A673 (cell line): ENCODE data around the gene EPB41L4A. TPM values are rescaled to one million over a fixed set of nuclear protein-coding genes. Genes with fewer than 3 reads are reported as not detected.

Experiments used
- BruUV-seq: library from RNA; stranded (reverse); fragments of 400-500 nt; replicated peaks from 2 replicates; lab custom pipeline; 2021; lab: Mats Ljungman, UMichigan
- CTCF ChIA-PET: fragments of 300-600 bp; sonication (Branson Sonifier 250); formaldehyde crosslinking; loops from one replicate; lab custom pipeline; 2022; ENCODE audit warnings: antibody characterized with exemption; lab: Charles Lee
- POLR2A ChIA-PET: fragments of 300-600 bp; sonication (Branson Sonifier 250); formaldehyde crosslinking; loops from one replicate; lab custom pipeline; 2022; ENCODE audit warnings: antibody characterized with exemption; ENCODE audit not compliant: low non-redundant PET; lab: Charles Lee
- DNase-seq: peaks from one replicate; pipeline ENCODE4 v3.0.0-alpha.2; 2015; ENCODE audit warnings: low spot score
- H3K27ac ChIP-seq: fragments of 200-600 bp; sonication (generic); 2 replicates; pipeline ENCODE4 v1.5.1; 2016; ENCODE audit warnings: mixed run types, low read depth, mild to moderate bottlenecking, mixed read lengths, antibody characterized with exemption, low read length; ENCODE audit not compliant: poor library complexity, severe bottlenecking
- H3K27me3 ChIP-seq: fragments of 200-600 bp; sonication (generic); replicated peaks from 2 replicates; pipeline ENCODE4 v1.6.1; 2017; ENCODE audit warnings: mixed run types, low read depth, mild to moderate bottlenecking, mixed read lengths, antibody characterized with exemption, low read length; ENCODE audit not compliant: insufficient read depth, poor library complexity
- H3K36me3 ChIP-seq: fragments of 200-600 bp; sonication (generic); 2 replicates; pipeline ENCODE4 v1.6.1; 2016; ENCODE audit warnings: mixed run types, mild to moderate bottlenecking, mixed read lengths, antibody characterized with exemption, low read length; ENCODE audit not compliant: insufficient read depth, poor library complexity, severe bottlenecking
- H3K4me1 ChIP-seq: fragments of 200-600 bp; sonication (generic); 2 replicates; pipeline ENCODE4 v1.6.1; 2017; ENCODE audit warnings: mixed run types, mild to moderate bottlenecking, mixed read lengths, antibody characterized with exemption, low read length; ENCODE audit not compliant: insufficient read depth, poor library complexity, severe bottlenecking
- H3K4me3 ChIP-seq: fragments of 200-600 bp; sonication (generic); 2 replicates; pipeline ENCODE4 v1.5.1; 2016; ENCODE audit warnings: low read depth, mixed run types, mild to moderate bottlenecking, mixed read lengths, low read length; ENCODE audit not compliant: poor library complexity, severe bottlenecking
- H3K9me3 ChIP-seq: fragments of 200-600 bp; sonication (generic); 2 replicates; pipeline ENCODE4 v1.6.1; 2016; ENCODE audit warnings: mixed run types, low read depth, mild to moderate bottlenecking, mixed read lengths, antibody characterized with exemption, low read length; ENCODE audit not compliant: poor library complexity, severe bottlenecking
- CTCF ChIP-seq: fragments of 300-800, 200-600 bp; sonication (generic); conservative IDR thresholded peaks from 2 replicates; pipeline ENCODE4 v1.5.1; 2017; ENCODE audit warnings: low read depth, mild to moderate bottlenecking, antibody characterized with exemption, low read length, moderate library complexity, mixed read lengths
- EZH2 ChIP-seq: fragments of 200-600 bp; sonication (generic); IDR thresholded peaks from 2 replicates; pipeline ENCODE4 v1.6.1; 2017; ENCODE audit warnings: borderline replicate concordance, low read depth, mild to moderate bottlenecking, mixed read lengths, antibody characterized with exemption, low read length; ENCODE audit not compliant: poor library complexity, severe bottlenecking
- intact Hi-C: fragments of 100-400 bp; cut with micrococcal nuclease; formaldehyde crosslinking; loops from one replicate; pipeline ENCODE4 v1.10.0; 2022; ENCODE audit not compliant: unreplicated experiment
- total RNA-seq: library from RNA; stranded (reverse); gene quantifications from 2 replicates; pipeline ENCODE4 v1.2.3, GENCODE V29; 2021

Gene EPB41L4A
- total RNA-seq, 1 experiment from 2014 or later: not detected

- BruUV-seq: no TSS peak
- TF ChIP-seq EZH2: no peak
- Histone ChIP-seq H3K4me3 (no peak overlapping the region), H3K9me3 (no peaks in the 10 kb centered on the region), H3K27me3 (peaks cover 22% of the 10 kb centered on the region), H3K27ac (no peak overlapping the region), H3K36me3 (no peaks in the 10 kb centered on the region), H3K4me1 (no peaks in the 10 kb centered on the region)
- ChIA-PET CTCF (no interaction called here), POLR2A (no interaction called here)
- intact Hi-C loops: no loop called here
- no peak for DNase-seq
Observed at GRCh38 chr5:112379542-112380325, 39.3 kb downstream of the EPB41L4A start.

- DNase-seq: no peak
- intact Hi-C loops: no loop called here
- CTCF ChIA-PET: no interaction called here
- H3K9me3 ChIP-seq: no peaks in the 10 kb centered on the region
- TF ChIP-seq CTCF (no peak), EZH2 (no peak)
- H3K27ac ChIP-seq: no peak overlapping the region
- H3K4me1 ChIP-seq: no peaks in the 10 kb centered on the region
- POLR2A ChIA-PET: no interaction called here
- H3K36me3 ChIP-seq: no peaks in the 10 kb centered on the region
- BruUV-seq: no TSS peak
- peaks cover 23% of the 10 kb centered on the region for H3K27me3 ChIP-seq
- H3K4me3 ChIP-seq: no peak overlapping the region
Observed at GRCh38 chr5:112374818-112375217, 44.3 kb downstream of the EPB41L4A start.

GRCh38 chr5:112374356-112374755 is 44.7 kb downstream of the EPB41L4A start:
- no peaks in the 10 kb centered on the region for H3K36me3 ChIP-seq
- TF ChIP-seq EZH2 (no peak), CTCF (no peak)
- no TSS peak for BruUV-seq
- peaks cover 18% of the 10 kb centered on the region for H3K27me3 ChIP-seq
- H3K4me3 ChIP-seq: no peak overlapping the region
- H3K4me1 ChIP-seq: no peaks in the 10 kb centered on the region
- intact Hi-C loops: no loop called here
- DNase-seq: no peak
- H3K9me3 ChIP-seq: no peaks in the 10 kb centered on the region
- ChIA-PET POLR2A (no interaction called here), CTCF (no interaction called here)
- H3K27ac ChIP-seq: no peak overlapping the region
